ENCODE measurements around the gene ENG.

Gene ENG

GRCh38 chr9:127860260-127860659, 5.8 kb upstream of the ENG start:
- Histone ChIP-seq H3K36me3 (ENCODE audit: insufficient read depth, low read length) (no peaks in the 10 kb centered on the region), H3K4me2 (ENCODE audit: insufficient read depth, low read length) (no peak overlapping the region), H3K79me2 (ENCODE audit: insufficient read depth, low read length) (no peaks in the 10 kb centered on the region), H3K9ac (ENCODE audit: low read depth, low read length) (no peak overlapping the region), H3K9me3 (ENCODE audit: insufficient read depth, low read length, severe bottlenecking) (no peaks in the 10 kb centered on the region), H3K4me3 (ENCODE audit: low read depth in 1 of 2, low read length in 2 of 2) (no peak overlapping the region), H4K20me1 (ENCODE audit: insufficient read depth, low read length) (no peaks in the 10 kb centered on the region), H3K4me1 (ENCODE audit: insufficient read depth, low read length) (peaks cover 11% of the 10 kb centered on the region), H3K27ac (ENCODE audit: low read length) (no peak overlapping the region), H2AFZ (ENCODE audit: low read depth, low read length) (no peak overlapping the region), H3K27me3 (ENCODE audit: insufficient read depth, low read length, poor library complexity) (no peaks in the 10 kb centered on the region)
- DNase-seq (no peak), ATAC-seq (ENCODE audit: insufficient read depth, low read depth) (no peak)
- no peak for TF ChIP-seq CTCF (IDR thresholded peaks at IDR 0.05; ENCODE audit: borderline replicate concordance, extremely low read depth, low read length, poor library complexity, severe bottlenecking)
- no peak for TF ChIP-seq EZH2 (IDR thresholded peaks at IDR 0.05; ENCODE audit: borderline replicate concordance, low read depth, low read length, severe bottlenecking)

GRCh38 chr9:127858041-127858512, 3.6 kb upstream of the ENG start:
- Histone ChIP-seq H3K4me1 (ENCODE audit: insufficient read depth, low read length) (peaks cover 11% of the 10 kb centered on the region), H3K4me3 (ENCODE audit: low read depth in 1 of 2, low read length in 2 of 2) (no peak overlapping the region), H3K79me2 (ENCODE audit: insufficient read depth, low read length) (no peaks in the 10 kb centered on the region), H3K9ac (ENCODE audit: low read depth, low read length) (no peak overlapping the region), H4K20me1 (ENCODE audit: insufficient read depth, low read length) (no peaks in the 10 kb centered on the region), H3K4me2 (ENCODE audit: insufficient read depth, low read length) (no peak overlapping the region), H2AFZ (ENCODE audit: low read depth, low read length) (no peak overlapping the region), H3K27me3 (ENCODE audit: insufficient read depth, low read length, poor library complexity) (no peaks in the 10 kb centered on the region), H3K27ac (ENCODE audit: low read length) (no peak overlapping the region), H3K36me3 (ENCODE audit: insufficient read depth, low read length) (no peaks in the 10 kb centered on the region), H3K9me3 (ENCODE audit: insufficient read depth, low read length, severe bottlenecking) (no peaks in the 10 kb centered on the region)
- DNase-seq, result no peak
- TF ChIP-seq EZH2 (IDR thresholded peaks at IDR 0.05; ENCODE audit: borderline replicate concordance, low read depth, low read length, severe bottlenecking) (no peak), CTCF (IDR thresholded peaks at IDR 0.05; ENCODE audit: borderline replicate concordance, extremely low read depth, low read length, poor library complexity, severe bottlenecking) (no peak)
- ATAC-seq (ENCODE audit: insufficient read depth, low read depth), result no peak

GRCh38 chr9:127857278-127857677, 2.8 kb upstream of the ENG start:
- no peaks in the 10 kb centered on the region for H3K79me2 ChIP-seq (ENCODE audit: insufficient read depth, low read length)
- DNase-seq (no peak), ATAC-seq (ENCODE audit: insufficient read depth, low read depth) (no peak)
- TF ChIP-seq CTCF (IDR thresholded peaks at IDR 0.05; ENCODE audit: borderline replicate concordance, extremely low read depth, low read length, poor library complexity, severe bottlenecking), result no peak
- TF ChIP-seq EZH2 (IDR thresholded peaks at IDR 0.05; ENCODE audit: borderline replicate concordance, low read depth, low read length, severe bottlenecking), result no peak
- H3K4me3 ChIP-seq (ENCODE audit: low read depth in 1 of 2, low read length in 2 of 2), result no peak overlapping the region
- H3K27me3 ChIP-seq (ENCODE audit: insufficient read depth, low read length, poor library complexity), result no peaks in the 10 kb centered on the region
- H3K4me2 ChIP-seq (ENCODE audit: insufficient read depth, low read length), result no peak overlapping the region
- H2AFZ ChIP-seq (ENCODE audit: low read depth, low read length), result no peak overlapping the region
- no peak overlapping the region for H3K9ac ChIP-seq (ENCODE audit: low read depth, low read length)
- H3K36me3 ChIP-seq (ENCODE audit: insufficient read depth, low read length), result no peaks in the 10 kb centered on the region
- H4K20me1 ChIP-seq (ENCODE audit: insufficient read depth, low read length), result no peaks in the 10 kb centered on the region
- H3K27ac ChIP-seq (ENCODE audit: low read length), result no peak overlapping the region
- peaks cover 10% of the 10 kb centered on the region for H3K4me1 ChIP-seq (ENCODE audit: insufficient read depth, low read length)
- H3K9me3 ChIP-seq (ENCODE audit: insufficient read depth, low read length, severe bottlenecking), result no peaks in the 10 kb centered on the region

GRCh38 chr9:127856729-127857116, 2.3 kb upstream of the ENG start:
- peaks cover 5% of the 10 kb centered on the region for H3K4me1 ChIP-seq (ENCODE audit: insufficient read depth, low read length)
- no peak for DNase-seq
- H3K4me2 ChIP-seq (ENCODE audit: insufficient read depth, low read length), result no peak overlapping the region
- no peaks in the 10 kb centered on the region for H3K79me2 ChIP-seq (ENCODE audit: insufficient read depth, low read length)
- no peaks in the 10 kb centered on the region for H3K36me3 ChIP-seq (ENCODE audit: insufficient read depth, low read length)
- no peaks in the 10 kb centered on the region for H3K9me3 ChIP-seq (ENCODE audit: insufficient read depth, low read length, severe bottlenecking)
- H3K27ac ChIP-seq (ENCODE audit: low read length), result no peak overlapping the region
- TF ChIP-seq EZH2 (IDR thresholded peaks at IDR 0.05; ENCODE audit: borderline replicate concordance, low read depth, low read length, severe bottlenecking), result no peak
- TF ChIP-seq CTCF (IDR thresholded peaks at IDR 0.05; ENCODE audit: borderline replicate concordance, extremely low read depth, low read length, poor library complexity, severe bottlenecking), result no peak
- no peak overlapping the region for H3K4me3 ChIP-seq (ENCODE audit: low read depth in 1 of 2, low read length in 2 of 2)
- H3K9ac ChIP-seq (ENCODE audit: low read depth, low read length), result no peak overlapping the region
- no peaks in the 10 kb centered on the region for H3K27me3 ChIP-seq (ENCODE audit: insufficient read depth, low read length, poor library complexity)
- H4K20me1 ChIP-seq (ENCODE audit: insufficient read depth, low read length), result no peaks in the 10 kb centered on the region
- no peak for ATAC-seq (ENCODE audit: insufficient read depth, low read depth)
- no peak overlapping the region for H2AFZ ChIP-seq (ENCODE audit: low read depth, low read length)

Measured in DND-41 (cell line).